CD4-positive, CD25-positive, alpha-beta regulatory T cell (primary cell): ENCODE results near the gene CD101. TPM values are rescaled to one million over a fixed set of nuclear protein-coding genes. Genes with fewer than 3 reads are reported as not detected.

Experiments used
- ATAC-seq, 2 donors: fragments of 150-1000 bp; cut with Tn5 transposase; one replicate each; pipeline ENCODE4 v1.10.0; 2021; ENCODE audit warnings: low read depth in 2 of 2, moderate number of reproducible peaks in 2 of 2, moderate library complexity in 1 of 2
- DNase-seq, 3 donors: peaks; one replicate each; pipeline versions ENCODE4 v3.0.0 to v3.0.0-alpha.2; 2012 to 2022; ENCODE audit warnings: mixed read lengths in 1 of 3
- H3K27ac ChIP-seq: one replicate; pipeline ENCODE4 v1.7.0; 2013; ENCODE audit warnings: mild to moderate bottlenecking, low read length; ENCODE audit not compliant: insufficient read depth, poor library complexity, severe bottlenecking
- H3K27me3 ChIP-seq: one replicate; pipeline ENCODE4 v1.7.0; 2013; ENCODE audit warnings: low read length; ENCODE audit not compliant: control insufficient read depth, insufficient read depth
- H3K36me3 ChIP-seq: one replicate; pipeline ENCODE4 v1.7.0; 2013; ENCODE audit warnings: mild to moderate bottlenecking, low read length, moderate library complexity; ENCODE audit not compliant: control insufficient read depth, insufficient read depth
- H3K4me1 ChIP-seq: 2 replicates; pipeline ENCODE4 v1.7.0; 2013; ENCODE audit warnings: mild to moderate bottlenecking, low read length; ENCODE audit not compliant: insufficient read depth, control insufficient read depth, poor library complexity, severe bottlenecking
- H3K4me3 ChIP-seq: one replicate; pipeline ENCODE4 v1.7.0; 2013; ENCODE audit warnings: low read depth, mild to moderate bottlenecking, low read length, moderate library complexity
- H3K9me3 ChIP-seq, 2 experiments: 1 replicate in 1 of 2; 2 replicates in 1 of 2; pipeline ENCODE4 v1.7.0; 2013; ENCODE audit warnings: low read length in 2 of 2, mild to moderate bottlenecking in 1 of 2, moderate library complexity in 1 of 2; ENCODE audit not compliant: control insufficient read depth in 2 of 2
- H3K27ac Mint-ChIP-seq, 3 donors: one replicate each; pipeline ENCODE4 v1.8.0; 2020 to 2022; ENCODE audit warnings: mild to moderate bottlenecking in 3 of 3, mixed read lengths in 3 of 3, moderate library complexity in 2 of 3
- H3K27me3 Mint-ChIP-seq: one replicate; pipeline ENCODE4 v1.8.0; 2022; ENCODE audit warnings: mild to moderate bottlenecking, mixed read lengths
- H3K36me3 Mint-ChIP-seq: one replicate; pipeline ENCODE4 v1.8.0; 2020; ENCODE audit warnings: mixed read lengths
- H3K4me1 Mint-ChIP-seq, 4 donors: one replicate each; pipeline ENCODE4 v1.8.0; 2020 to 2022; ENCODE audit warnings: mixed read lengths in 4 of 4, mild to moderate bottlenecking in 1 of 4
- H3K4me3 Mint-ChIP-seq, 4 donors: one replicate each; pipeline ENCODE4 v1.8.0; 2020 to 2022; ENCODE audit warnings: mild to moderate bottlenecking in 4 of 4, mixed read lengths in 4 of 4, moderate library complexity in 3 of 4
- H3K9me3 Mint-ChIP-seq, 7 donors: one replicate each; pipeline ENCODE4 v1.8.0; 2020 to 2022; ENCODE audit warnings: mixed read lengths in 7 of 7, mild to moderate bottlenecking in 3 of 7, moderate library complexity in 2 of 7
- polyA plus RNA-seq, 4 donors: library from polyadenylated mRNA; unstranded; fragments of 300-500 nt; fragmentation: Illumina TruSeq; gene quantifications; one replicate each; pipeline ENCODE4 v1.2.3, GENCODE V29; 2021
- total RNA-seq: library from RNA; stranded (reverse); gene quantifications from one replicate; pipeline ENCODE4 v1.2.3, GENCODE V29; 2022

The CD101 gene
- total and polyA plus RNA-seq, 5 donors from 2014 or later, result 4.3 to 38.9 (median 14.9) TPM

GRCh38 chr1:117017062-117017461, 15.5 kb downstream of the CD101 start:
- Histone ChIP-seq H3K36me3 (peaks cover 5% of the 10 kb centered on the region), H3K27me3 (no peaks in the 10 kb centered on the region), H3K27ac (no peak overlapping the region), H3K4me1 (peaks cover 13% of the 10 kb centered on the region), H3K9me3 (no peaks in the 10 kb centered on the region), H3K4me3 (peak overlapping the region; percentile 22)
- DNase-seq (no peak), ATAC-seq (no peak)
- H3K36me3 Mint-ChIP-seq, result peaks cover 14% of the 10 kb centered on the region
- H3K27me3 Mint-ChIP-seq, result no peaks in the 10 kb centered on the region
- peaks cover 2 to 56% (median 22%) of the 10 kb centered on the region in 4 donors for H3K4me1 Mint-ChIP-seq
- H3K27ac Mint-ChIP-seq, result peak overlapping the region in 1 of 3 donors; percentile 80
- H3K9me3 Mint-ChIP-seq, result no peaks in the 10 kb centered on the region
- H3K4me3 Mint-ChIP-seq, result peak overlapping the region in 2 of 4 donors; percentile 3 to 64

GRCh38 chr1:117017648-117018047, 16.1 kb downstream of the CD101 start:
- H3K27ac Mint-ChIP-seq, result no peak overlapping the region
- peaks cover 2 to 54% (median 22%) of the 10 kb centered on the region in 4 donors for H3K4me1 Mint-ChIP-seq
- Histone ChIP-seq H3K9me3 (no peaks in the 10 kb centered on the region), H3K27me3 (no peaks in the 10 kb centered on the region), H3K27ac (no peak overlapping the region), H3K4me3 (peak overlapping the region; percentile 3), H3K36me3 (peaks cover 5% of the 10 kb centered on the region), H3K4me1 (peaks cover 13% of the 10 kb centered on the region)
- H3K27me3 Mint-ChIP-seq, result no peaks in the 10 kb centered on the region
- DNase-seq, result no peak
- ATAC-seq, result no peak
- peaks cover 13% of the 10 kb centered on the region for H3K36me3 Mint-ChIP-seq
- no peak overlapping the region for H3K4me3 Mint-ChIP-seq
- no peaks in the 10 kb centered on the region for H3K9me3 Mint-ChIP-seq

- Histone ChIP-seq H3K4me1 (peaks cover 8% of the 10 kb centered on the region), H3K9me3 (no peaks in the 10 kb centered on the region), H3K27ac (no peak overlapping the region), H3K27me3 (no peaks in the 10 kb centered on the region), H3K36me3 (peaks cover 5% of the 10 kb centered on the region), H3K4me3 (no peak overlapping the region)
- DNase-seq (no peak), ATAC-seq (no peak)
- H3K27me3 Mint-ChIP-seq, result no peaks in the 10 kb centered on the region
- peak overlapping the region in 1 of 3 donors; percentile 29 for H3K27ac Mint-ChIP-seq
- no peaks in the 10 kb centered on the region for H3K9me3 Mint-ChIP-seq
- H3K36me3 Mint-ChIP-seq, result peaks cover 21% of the 10 kb centered on the region
- no peak overlapping the region for H3K4me3 Mint-ChIP-seq
- H3K4me1 Mint-ChIP-seq, result peaks cover 0 to 29% (median 13%) of the 10 kb centered on the region in 4 donors
Measured at GRCh38 chr1:117020526-117021156, 19.1 kb downstream of the CD101 start.

DNA sequence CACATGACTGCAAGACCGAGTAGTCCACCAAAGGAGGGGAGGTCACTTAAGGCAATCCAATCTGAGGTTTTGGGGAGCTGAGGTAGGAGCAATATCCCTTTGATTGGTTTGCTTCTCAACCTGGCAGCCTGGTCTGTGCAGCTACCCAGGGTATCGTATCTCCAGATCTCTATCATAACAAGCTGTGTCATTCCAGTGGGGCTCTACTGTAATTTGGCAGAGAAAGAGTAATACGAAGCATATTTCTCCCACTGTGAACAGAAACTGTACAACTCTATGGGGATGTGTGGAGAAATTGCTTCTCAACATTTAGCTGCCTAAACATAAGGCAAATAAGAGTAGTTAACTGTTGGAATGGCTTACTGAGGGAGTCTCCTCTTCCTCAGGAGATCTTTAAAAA, 20.6 kb downstream of the CD101 start:
- ATAC-seq (no peak), DNase-seq (no peak)
- H3K4me3 Mint-ChIP-seq, result no peak overlapping the region
- no peak overlapping the region for H3K27ac Mint-ChIP-seq
- Histone ChIP-seq H3K9me3 (no peaks in the 10 kb centered on the region), H3K27ac (no peak overlapping the region), H3K36me3 (peaks cover 5% of the 10 kb centered on the region), H3K4me1 (peaks cover 7% of the 10 kb centered on the region), H3K4me3 (no peak overlapping the region), H3K27me3 (no peaks in the 10 kb centered on the region)
- peaks cover 0 to 15% (median 6%) of the 10 kb centered on the region in 4 donors for H3K4me1 Mint-ChIP-seq
- H3K27me3 Mint-ChIP-seq, result no peaks in the 10 kb centered on the region
- no peaks in the 10 kb centered on the region for H3K9me3 Mint-ChIP-seq
- peaks cover 21% of the 10 kb centered on the region for H3K36me3 Mint-ChIP-seq

GRCh38 chr1:117025568-117025967, 24.0 kb downstream of the CD101 start:
- H3K4me1 ChIP-seq, result no peaks in the 10 kb centered on the region
- Mint-ChIP-seq H3K4me3 (no peak overlapping the region), H3K4me1 (peaks cover 0 to 4% (median 2%) of the 10 kb centered on the region in 4 donors), H3K27ac (no peak overlapping the region), H3K36me3 (peaks cover 19% of the 10 kb centered on the region), H3K9me3 (no peaks in the 10 kb centered on the region), H3K27me3 (no peaks in the 10 kb centered on the region)
- peaks cover 5% of the 10 kb centered on the region for H3K36me3 ChIP-seq
- no peaks in the 10 kb centered on the region for H3K9me3 ChIP-seq
- ATAC-seq (no peak), DNase-seq (no peak)
- no peak overlapping the region for H3K4me3 ChIP-seq
- H3K27ac ChIP-seq, result no peak overlapping the region
- H3K27me3 ChIP-seq, result no peaks in the 10 kb centered on the region

- Mint-ChIP-seq H3K9me3 (no peaks in the 10 kb centered on the region), H3K4me1 (peaks cover 0 to 4% (median 0%) of the 10 kb centered on the region in 4 donors), H3K27me3 (no peaks in the 10 kb centered on the region), H3K36me3 (peaks cover 13% of the 10 kb centered on the region), H3K27ac (no peak overlapping the region), H3K4me3 (no peak overlapping the region)
- peaks cover 5% of the 10 kb centered on the region for H3K36me3 ChIP-seq
- no peak for DNase-seq
- no peaks in the 10 kb centered on the region for H3K4me1 ChIP-seq
- no peaks in the 10 kb centered on the region for H3K27me3 ChIP-seq
- no peak overlapping the region for H3K4me3 ChIP-seq
- no peak overlapping the region for H3K27ac ChIP-seq
- no peak for ATAC-seq
- no peaks in the 10 kb centered on the region for H3K9me3 ChIP-seq
Measured at GRCh38 chr1:117026361-117026760, 24.8 kb downstream of the CD101 start.

DNA sequence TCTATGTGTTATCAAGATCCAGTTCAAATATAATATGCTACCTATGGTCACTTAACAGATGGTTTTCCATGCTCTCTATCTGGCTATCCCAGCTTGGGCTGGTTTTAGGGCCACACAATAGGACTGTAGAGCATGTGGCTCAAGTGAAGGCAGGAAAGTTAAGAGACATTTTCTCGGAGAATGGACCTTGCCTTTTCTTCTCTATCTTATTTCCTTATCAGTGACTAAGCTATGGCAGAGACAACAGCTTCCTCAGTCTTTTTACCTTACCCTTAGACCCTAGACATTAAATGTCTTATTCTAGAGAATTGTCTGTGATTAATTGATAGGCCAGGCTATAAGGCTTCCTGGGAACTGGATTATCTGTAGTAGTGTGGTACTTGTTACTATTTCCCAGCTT, 28.1 kb downstream of the CD101 start:
- H3K4me1 ChIP-seq, result no peaks in the 10 kb centered on the region
- ATAC-seq (no peak), DNase-seq (no peak)
- peak overlapping the region in 1 of 3 donors; percentile 11 for H3K27ac Mint-ChIP-seq
- H3K4me3 ChIP-seq, result no peak overlapping the region
- H3K36me3 Mint-ChIP-seq, result peaks cover 15% of the 10 kb centered on the region
- H3K36me3 ChIP-seq, result no peaks in the 10 kb centered on the region
- H3K27me3 Mint-ChIP-seq, result no peaks in the 10 kb centered on the region
- no peaks in the 10 kb centered on the region for H3K9me3 Mint-ChIP-seq
- H3K4me3 Mint-ChIP-seq, result no peak overlapping the region
- H3K27me3 ChIP-seq, result no peaks in the 10 kb centered on the region
- H3K4me1 Mint-ChIP-seq, result peaks cover 0 to 16% (median 1%) of the 10 kb centered on the region in 4 donors
- no peak overlapping the region for H3K27ac ChIP-seq
- no peaks in the 10 kb centered on the region for H3K9me3 ChIP-seq

GRCh38 chr1:117030271-117030877, 28.8 kb downstream of the CD101 start:
- H3K36me3 ChIP-seq, result no peaks in the 10 kb centered on the region
- Mint-ChIP-seq H3K27me3 (no peaks in the 10 kb centered on the region), H3K9me3 (no peaks in the 10 kb centered on the region)

More at GRCh38 chr1:117030271-117030877, 28.8 kb downstream of the CD101 start:
- H3K27ac ChIP-seq, result no peak overlapping the region
- H3K4me3 ChIP-seq, result no peak overlapping the region
- peaks cover 13% of the 10 kb centered on the region for H3K36me3 Mint-ChIP-seq
- ATAC-seq (no peak), DNase-seq (no peak)
- H3K4me3 Mint-ChIP-seq, result no peak overlapping the region
- no peaks in the 10 kb centered on the region for H3K9me3 ChIP-seq
- peaks cover 0 to 16% (median 1%) of the 10 kb centered on the region in 4 donors for H3K4me1 Mint-ChIP-seq
- peak overlapping the region in 1 of 3 donors; percentile 85 for H3K27ac Mint-ChIP-seq
- no peaks in the 10 kb centered on the region for H3K4me1 ChIP-seq
- no peaks in the 10 kb centered on the region for H3K27me3 ChIP-seq
